HCT116 (cell line): ENCODE measurements around the gene SF3A2. TPM values are rescaled to one million over a fixed set of nuclear protein-coding genes. Genes with fewer than 3 reads are reported as not detected.

ENCODE experiments used
- ATAC-seq: fragments of 200-7000 bp; cut with Tn5 transposase; 2 replicates; pipeline ENCODE4 v1.9.1; 2020; ENCODE audit warnings: mild to moderate bottlenecking, moderate library complexity
- BruUV-seq: library from RNA; stranded (reverse); fragments of 400-500 nt; replicated peaks from 2 replicates; lab custom pipeline; 2021; lab: Mats Ljungman, UMichigan
- CTCF ChIA-PET: fragments of 300-600 bp; sonication (Branson Sonifier 250); formaldehyde crosslinking; loops from one replicate; lab custom pipeline; 2021; ENCODE audit warnings: antibody characterized with exemption; lab: Charles Lee
- POLR2A ChIA-PET: fragments of 300-600, 350-600 bp; sonication (Branson Sonifier 250); formaldehyde crosslinking; loops from one replicate; lab custom pipeline; 2021; ENCODE audit warnings: antibody characterized with exemption; lab: Charles Lee
- RAD21 ChIA-PET, 2 experiments: fragments of 300-600 bp; sonication (Branson Sonifier 250); formaldehyde crosslinking; loops; one replicate each; lab custom pipeline; 2023; ENCODE audit warnings: low total read pairs in 2 of 2; ENCODE audit not compliant: uncharacterized antibody in 2 of 2, unreplicated experiment in 2 of 2, low non-redundant PET in 1 of 2; lab: Charles Lee
- DNase-seq: peaks from one replicate; pipeline ENCODE4 v3.0.0-alpha.2; 2010; ENCODE audit warnings: low read depth, low spot score
- H2AFZ ChIP-seq: fragments of 200-600 bp; shearing (Covaris generic), sonication (generic); 2 replicates; pipeline ENCODE4 v1.6.1; 2017; ENCODE audit warnings: low read depth, mixed run types, mixed read lengths, antibody characterized with exemption, low read length; ENCODE audit not compliant: poor library complexity, severe bottlenecking
- H3K27ac ChIP-seq: 2 replicates; pipeline ENCODE4 v1.5.1; 2012; ENCODE audit warnings: low read depth, low read length
- H3K27me3 ChIP-seq: fragments of 200-600 bp; sonication (generic); 2 replicates; pipeline ENCODE4 v1.6.1; 2016; ENCODE audit warnings: mixed run types, low read length, mixed read lengths; ENCODE audit not compliant: insufficient read depth
- H3K36me3 ChIP-seq, 2 experiments: fragments of 200-500 bp in 1 of 2; fragments of 200-600 bp in 1 of 2; sonication (Bioruptor generic) in 1 of 2; sonication (generic) in 1 of 2; 2 replicates each; pipeline versions ENCODE4 v1.5.1 to v1.6.1; 2014 to 2016; ENCODE audit warnings: low read length in 2 of 2, inconsistent platforms in 1 of 2, mixed read lengths in 1 of 2, mixed run types in 1 of 2; ENCODE audit not compliant: insufficient read depth in 2 of 2, control insufficient read depth in 1 of 2
- H3K4me1 ChIP-seq, 2 experiments: fragments of 200-600 bp in 1 of 2; sonication (generic) in 1 of 2; 2 replicates each; pipeline versions ENCODE4 v1.5.1 to v1.6.1; 2012 to 2017; ENCODE audit warnings: low read length in 2 of 2, inconsistent platforms in 1 of 2, mild to moderate bottlenecking in 1 of 2, mixed read lengths in 1 of 2, mixed run types in 1 of 2, moderate library complexity in 1 of 2; ENCODE audit not compliant: insufficient read depth in 2 of 2, control insufficient read depth in 1 of 2
- H3K4me2 ChIP-seq: fragments of 200-600 bp; sonication (generic); 2 replicates; pipeline ENCODE4 v1.6.1; 2017; ENCODE audit warnings: mixed run types, low read length, mixed read lengths
- H3K4me3 ChIP-seq, 2 experiments: fragments of 200-600 bp in 1 of 2; sonication (generic) in 1 of 2; replicated peaks in 1 of 2; 2 replicates each; pipeline ENCODE4 v1.5.1; 2011 to 2016; ENCODE audit warnings: low read length in 2 of 2, control low read depth in 1 of 2, low read depth in 1 of 2, mild to moderate bottlenecking in 1 of 2, mixed read lengths in 1 of 2, mixed run types in 1 of 2
- H3K79me2 ChIP-seq: fragments of 200-600 bp; sonication (generic); 2 replicates; pipeline ENCODE4 v1.6.1; 2017; ENCODE audit warnings: mild to moderate bottlenecking, mixed run types, low read length, moderate library complexity, mixed read lengths; ENCODE audit not compliant: insufficient read depth
- H3K9ac ChIP-seq: fragments of 200-600 bp; sonication (generic); 2 replicates; pipeline ENCODE4 v1.6.1; 2016; ENCODE audit warnings: low read length, mixed read lengths
- H3K9me2 ChIP-seq: fragments of 200-600 bp; sonication (generic), shearing (Covaris generic); 2 replicates; pipeline ENCODE4 v1.6.1; 2017; ENCODE audit warnings: mixed run types, mild to moderate bottlenecking, moderate library complexity; ENCODE audit not compliant: insufficient read depth
- H3K9me3 ChIP-seq, 2 experiments: fragments of 200-500 bp in 1 of 2; fragments of 200-600 bp in 1 of 2; sonication (Bioruptor generic) in 1 of 2; sonication (generic) in 1 of 2; 2 replicates each; pipeline ENCODE4 v1.6.1; 2014 to 2017; ENCODE audit warnings: low read length in 2 of 2, mixed read lengths in 2 of 2, inconsistent platforms in 1 of 2, low read depth in 1 of 2, mild to moderate bottlenecking in 1 of 2, mixed run types in 1 of 2, moderate library complexity in 1 of 2; ENCODE audit not compliant: control insufficient read depth in 1 of 2, insufficient read depth in 1 of 2
- H4K20me1 ChIP-seq: fragments of 200-600 bp; sonication (generic), shearing (Covaris generic); 2 replicates; pipeline ENCODE4 v1.6.1; 2017; ENCODE audit warnings: mixed run types, mild to moderate bottlenecking, moderate library complexity; ENCODE audit not compliant: insufficient read depth
- CBX3 ChIP-seq: IDR thresholded peaks from 2 replicates; pipeline ENCODE4 v1.6.1; 2012; ENCODE audit warnings: low read depth
- CTCF ChIP-seq, 3 experiments: fragments of 200-600 bp in 1 of 3; sonication (generic) in 1 of 3; IDR thresholded peaks in 2 of 3; conservative IDR thresholded peaks in 1 of 3; 2 replicates each; pipeline ENCODE4 v1.5.1; 2012 to 2017; ENCODE audit warnings: low read depth in 2 of 3, low read length in 2 of 3, antibody characterized with exemption in 1 of 3, borderline replicate concordance in 1 of 3, control low read depth in 1 of 3, mild to moderate bottlenecking in 1 of 3, mixed read lengths in 1 of 3, mixed run types in 1 of 3, moderate library complexity in 1 of 3; ENCODE audit not compliant: insufficient read depth in 1 of 3
- EGR1 ChIP-seq: IDR thresholded peaks from 2 replicates; pipeline ENCODE4 v1.6.1; 2012; ENCODE audit warnings: low read depth
- EZH2phosphoT487 ChIP-seq: fragments of 200-600 bp; IDR thresholded peaks from 2 replicates; pipeline ENCODE4 v1.6.1; 2018; ENCODE audit warnings: antibody characterized with exemption, borderline replicate concordance
- FOSL1 ChIP-seq: IDR thresholded peaks from 2 replicates; pipeline ENCODE4 v1.6.1; 2012; ENCODE audit warnings: low read depth
- JUND ChIP-seq: IDR thresholded peaks from 2 replicates; pipeline ENCODE4 v1.6.1; 2012
- MAX ChIP-seq: IDR thresholded peaks from 2 replicates; pipeline ENCODE4 v1.6.1; 2012
- POLR2A ChIP-seq: IDR thresholded peaks from 2 replicates; pipeline ENCODE4 v1.7.0; 2011; ENCODE audit warnings: borderline replicate concordance; ENCODE audit not compliant: insufficient read depth, insufficient read length; ENCODE audit errors: extremely low read depth
- POLR2AphosphoS5 ChIP-seq: IDR thresholded peaks from 2 replicates; pipeline ENCODE4 v1.6.1; 2011; ENCODE audit warnings: mild to moderate bottlenecking, low read depth, low read length, moderate library complexity
- RAD21 ChIP-seq: IDR thresholded peaks from 2 replicates; pipeline ENCODE4 v1.6.1; 2012; ENCODE audit warnings: low read depth, mild to moderate bottlenecking
- SIN3A ChIP-seq: IDR thresholded peaks from 2 replicates; pipeline ENCODE4 v1.6.1; 2012; ENCODE audit warnings: low read depth
- SP1 ChIP-seq: IDR thresholded peaks from 2 replicates; pipeline ENCODE4 v1.6.1; 2012; ENCODE audit warnings: low read depth
- SRF ChIP-seq: IDR thresholded peaks from 2 replicates; pipeline ENCODE4 v1.6.1; 2012; ENCODE audit warnings: low read depth
- YY1 ChIP-seq: IDR thresholded peaks from 2 replicates; pipeline ENCODE4 v1.6.1; 2011; ENCODE audit warnings: low read length, low read depth, moderate library complexity, mild to moderate bottlenecking; ENCODE audit not compliant: insufficient replicate concordance; ENCODE audit errors: extremely low read depth
- ZBTB33 ChIP-seq: IDR thresholded peaks from 2 replicates; pipeline ENCODE4 v1.6.1; 2011; ENCODE audit warnings: mild to moderate bottlenecking, low read length, moderate library complexity; ENCODE audit not compliant: insufficient replicate concordance; ENCODE audit errors: extremely low read depth
- ZFX ChIP-seq: fragments of 450-650 bp; IDR thresholded peaks from 2 replicates; pipeline ENCODE4 v1.6.1; 2017
- intact Hi-C: fragments of 100-400 bp; cut with micrococcal nuclease; formaldehyde crosslinking; loops from 2 replicates; pipeline ENCODE4 v1.10.0; 2022
- total RNA-seq: library from RNA; stranded (reverse); gene quantifications from one replicate; pipeline ENCODE4 v1.2.1, GENCODE V29; 2021; ENCODE audit not compliant: unreplicated experiment

The SF3A2 gene
- total RNA-seq, 1 experiment from 2014 or later = 166 TPM

GRCh38 chr19:2269244-2270156, 32.9 kb downstream of the SF3A2 start:
- peak; percentile 87 for ATAC-seq
- intact Hi-C loops = loop anchor here (5.0 kb wide), 1 partner anchor 102 kb away; no protein-coding TSS in a partner anchor
- peaks cover 18% of the 10 kb centered on the region; the same call in 1 of the 2 replicates for H4K20me1 ChIP-seq
- H3K36me3 ChIP-seq = peaks cover 12 to 28% of the 10 kb centered on the region in 2 experiments; a peak in 2 of 4 replicates
- POLR2A ChIA-PET = interaction anchor here (0.8 to 1.3 kb wide), 4 partner anchors 8 to 128 kb away, joined by 3 to 4 read pairs (median 4); no protein-coding TSS in a partner anchor
- no peaks in the 10 kb centered on the region for H3K9me2 ChIP-seq
- H2AFZ ChIP-seq = no peak overlapping the region
- peak overlapping the region; percentile 97 to 98 for H3K4me3 ChIP-seq
- peaks cover 22 to 49% of the 10 kb centered on the region in 2 experiments for H3K4me1 ChIP-seq
- TF ChIP-seq JUND (peak; percentile 43; the same call in 1 of the 2 replicates), YY1 (peak; percentile 98), POLR2A (peak; percentile 96), SRF (no peak), FOSL1 (no peak), MAX (peak; percentile 76), SP1 (peak; percentile 94), ZFX (peak; percentile 18; the same call in 1 of the 2 replicates), ZBTB33 (peak; percentile 31), EGR1 (peak; percentile 90), EZH2phosphoT487 (no peak), POLR2AphosphoS5 (peak; percentile 100), SIN3A (peak; percentile 97), CBX3 (no peak; the same call in 1 of the 2 replicates), CTCF (IDR thresholded peaks at IDR 0.05 in 2 of 3, conservative IDR thresholded peaks at IDR 0.05 in 1 of 3; ENCODE audit: borderline replicate concordance in 1 of 3, insufficient read depth in 1 of 3, low read depth in 2 of 3, low read length in 2 of 3) (peak in 1 of 3 experiments; percentile 7; a peak in 1 of 6 replicates), RAD21 (no peak)
- TF ChIP-seq, all 23 proteins: peak for 11
- H3K9ac ChIP-seq = peak overlapping the region; percentile 99
- ChIA-PET RAD21 (no interaction called here), CTCF (interaction anchor here (1.4 kb wide), 1 partner anchor 9 kb away, joined by 4 read pairs; no protein-coding TSS in a partner anchor)
- peak overlapping the region; percentile 87 for H3K4me2 ChIP-seq
- peak; percentile 85 for DNase-seq
- H3K27me3 ChIP-seq = no peaks in the 10 kb centered on the region
- TSS peak; percentile 76 for BruUV-seq
- peak overlapping the region; percentile 98 for H3K27ac ChIP-seq
- H3K79me2 ChIP-seq = peaks cover 50% of the 10 kb centered on the region
- no peaks in the 10 kb centered on the region for H3K9me3 ChIP-seq
